HG02840 (cell line): ENCODE data around the gene LINGO4.

ENCODE experiments used
- ATAC-seq: cut with Tn5 transposase; IDR thresholded peaks from one replicate; pipeline ENCODE4 v1.9.1; 2021; ENCODE audit warnings: mild to moderate bottlenecking, moderate library complexity, moderate number of reproducible peaks; ENCODE audit not compliant: unreplicated experiment, low FRiP score

The LINGO4 gene, protein sequence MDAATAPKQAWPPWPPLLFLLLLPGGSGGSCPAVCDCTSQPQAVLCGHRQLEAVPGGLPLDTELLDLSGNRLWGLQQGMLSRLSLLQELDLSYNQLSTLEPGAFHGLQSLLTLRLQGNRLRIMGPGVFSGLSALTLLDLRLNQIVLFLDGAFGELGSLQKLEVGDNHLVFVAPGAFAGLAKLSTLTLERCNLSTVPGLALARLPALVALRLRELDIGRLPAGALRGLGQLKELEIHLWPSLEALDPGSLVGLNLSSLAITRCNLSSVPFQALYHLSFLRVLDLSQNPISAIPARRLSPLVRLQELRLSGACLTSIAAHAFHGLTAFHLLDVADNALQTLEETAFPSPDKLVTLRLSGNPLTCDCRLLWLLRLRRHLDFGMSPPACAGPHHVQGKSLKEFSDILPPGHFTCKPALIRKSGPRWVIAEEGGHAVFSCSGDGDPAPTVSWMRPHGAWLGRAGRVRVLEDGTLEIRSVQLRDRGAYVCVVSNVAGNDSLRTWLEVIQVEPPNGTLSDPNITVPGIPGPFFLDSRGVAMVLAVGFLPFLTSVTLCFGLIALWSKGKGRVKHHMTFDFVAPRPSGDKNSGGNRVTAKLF

DNA sequence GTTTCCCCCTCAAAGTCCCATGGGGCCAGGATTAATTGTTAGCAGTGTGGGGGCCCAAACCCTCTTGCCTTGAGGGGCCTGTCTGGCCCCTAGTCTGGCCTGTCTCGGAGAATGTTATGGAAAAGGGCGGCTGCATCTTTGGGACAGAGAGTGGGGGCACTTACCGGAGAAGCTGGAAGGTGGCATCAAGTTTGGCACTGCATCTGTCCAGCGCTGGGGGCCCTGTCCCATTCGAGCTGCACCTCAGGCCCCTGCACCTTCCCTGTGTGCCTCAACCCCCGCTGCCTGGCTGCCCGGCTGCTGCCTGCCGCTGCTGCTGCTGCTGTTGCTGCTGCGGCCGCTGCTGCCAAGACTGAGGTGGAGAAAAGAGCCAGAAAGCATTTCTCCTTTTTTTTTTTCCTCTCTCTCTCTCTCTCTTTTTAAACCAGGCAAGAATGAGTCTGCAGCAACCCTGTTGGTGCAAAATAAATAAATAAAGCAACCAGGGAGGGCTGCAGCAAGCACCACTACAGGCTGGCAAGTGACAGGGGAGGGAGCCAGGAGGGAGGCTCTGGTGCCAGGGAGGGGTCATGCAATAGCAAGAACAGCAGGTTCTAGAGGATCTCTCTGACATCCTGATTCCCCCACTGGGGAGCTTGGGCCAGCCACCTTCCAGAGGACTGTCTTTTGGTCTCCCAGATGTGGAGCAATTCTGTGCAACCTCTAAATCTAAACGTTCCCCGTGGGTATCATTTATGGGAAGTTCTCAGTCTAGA is at the start of gene LINGO4:
Gene LINGO4, minus strand, starts transcription at position 354 of the 755 bp plus-strand sequence. CDS start 2,715 bp downstream, outside the sequence.
- ATAC-seq: no peak

DNA sequence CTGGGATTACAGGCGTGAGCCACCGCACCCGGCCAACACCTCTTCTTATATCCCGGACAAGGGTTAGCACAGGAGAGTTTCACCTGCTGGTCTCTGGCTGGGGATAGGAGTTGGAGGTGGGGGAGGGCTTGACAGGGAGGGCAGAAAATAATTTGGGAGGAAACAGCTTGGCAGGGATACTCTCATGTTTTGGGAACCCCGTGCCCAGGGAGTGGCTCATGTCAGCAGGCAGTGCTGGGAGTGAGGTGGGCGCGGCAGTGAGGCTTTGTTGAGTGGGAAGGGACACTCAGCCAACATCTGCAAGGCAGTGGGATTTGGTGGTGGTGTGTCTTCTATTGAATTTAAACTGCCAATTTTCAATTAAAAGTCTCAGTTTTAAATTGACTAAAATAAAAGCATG is 49.4 kb upstream of the LINGO4 start:
- no peak for ATAC-seq

DNA sequence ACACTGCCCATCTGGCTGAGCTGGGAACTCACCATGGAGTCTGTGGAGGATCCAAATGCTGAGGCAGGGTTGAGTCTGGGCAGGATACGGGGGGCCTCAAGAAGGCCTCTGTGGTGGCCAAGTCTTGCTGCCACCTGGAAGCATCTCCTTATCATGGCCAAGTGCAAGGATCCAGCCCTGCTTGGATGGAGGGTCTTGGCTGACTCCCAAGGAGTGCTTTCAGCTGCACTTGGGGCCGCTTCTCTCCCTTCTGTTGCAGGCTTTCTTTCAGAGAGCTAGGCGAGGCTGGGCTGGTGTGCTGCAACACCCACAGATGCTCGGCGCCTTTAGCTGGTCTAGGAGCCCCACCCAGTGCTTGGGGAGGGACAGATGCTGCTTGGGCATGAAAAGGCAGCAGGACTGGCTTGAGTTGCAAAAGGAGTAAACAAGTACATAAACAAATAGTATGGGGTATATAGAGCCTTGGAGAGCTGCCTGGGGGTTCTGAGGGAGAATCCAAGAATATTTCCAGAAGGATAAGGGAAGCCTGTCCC is 48.3 kb upstream of the LINGO4 start, which contains the start of gene THEM5:
Gene THEM5, minus strand, starts transcription at position 302 of the 533 bp plus-strand sequence. Its CDS starts 147 bp downstream, at position 155.
- ATAC-seq: no peak

DNA sequence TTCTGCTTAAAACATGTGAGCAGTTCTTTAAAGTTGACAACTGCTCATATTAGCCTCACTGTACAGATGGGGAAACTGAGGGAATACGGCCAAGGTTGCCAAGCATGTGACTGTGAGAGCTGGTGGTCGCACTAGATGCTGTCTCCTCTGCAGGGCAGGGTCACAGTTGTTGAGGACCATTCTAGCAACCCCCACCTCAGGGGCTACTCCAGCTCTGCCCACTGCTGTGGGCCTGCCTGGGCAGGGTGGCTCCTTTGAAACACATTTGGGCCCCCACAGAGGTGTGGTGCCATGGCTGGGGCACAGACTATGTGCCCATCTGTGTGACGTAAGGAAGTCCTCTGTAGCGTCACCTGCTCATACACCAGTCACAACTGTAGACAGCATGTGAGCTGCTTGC is 47.5 kb upstream of the LINGO4 start:
- ATAC-seq: no peak

DNA sequence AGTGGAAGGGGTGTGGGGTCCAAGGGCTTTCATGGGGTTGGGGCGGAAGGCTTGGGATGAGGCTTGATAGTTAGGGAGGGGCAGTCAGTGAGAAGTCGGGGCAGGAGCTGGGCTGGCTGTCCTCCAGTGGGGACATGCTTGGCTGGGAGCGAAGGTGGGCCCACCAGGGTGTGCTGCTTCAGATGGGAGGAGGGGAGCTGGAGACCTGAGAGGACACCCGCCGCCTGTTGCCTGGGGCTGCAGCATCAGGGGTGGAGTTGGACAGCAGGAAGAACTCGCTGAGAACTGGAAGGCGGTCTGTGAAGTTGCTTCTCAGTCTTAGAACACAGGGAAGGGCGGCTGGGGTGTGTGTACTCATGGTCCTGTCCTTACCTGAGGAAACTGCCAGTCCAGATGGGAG is 46.7 kb upstream of the LINGO4 start:
- no peak for ATAC-seq

DNA sequence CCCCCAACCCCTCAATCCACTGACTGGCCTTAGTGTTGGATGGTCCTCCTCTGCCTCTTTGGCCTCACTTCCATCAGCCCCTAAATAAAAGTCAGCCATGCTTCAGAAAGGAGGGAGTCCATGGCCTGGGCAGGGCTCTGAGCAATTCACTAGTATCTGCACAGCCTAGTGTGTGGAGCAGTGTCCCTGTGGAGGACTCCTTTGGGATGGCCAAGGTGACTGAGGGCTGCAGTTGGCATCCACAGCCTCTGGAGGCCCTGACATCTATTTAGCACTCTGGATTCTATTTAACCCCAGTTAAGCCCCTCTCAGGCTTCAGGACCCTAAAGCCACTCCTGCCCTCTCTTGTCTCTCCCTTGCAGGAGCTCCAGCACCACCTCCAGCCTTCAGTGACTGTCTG is 44.7 kb upstream of the LINGO4 start:
- ATAC-seq: no peak

DNA sequence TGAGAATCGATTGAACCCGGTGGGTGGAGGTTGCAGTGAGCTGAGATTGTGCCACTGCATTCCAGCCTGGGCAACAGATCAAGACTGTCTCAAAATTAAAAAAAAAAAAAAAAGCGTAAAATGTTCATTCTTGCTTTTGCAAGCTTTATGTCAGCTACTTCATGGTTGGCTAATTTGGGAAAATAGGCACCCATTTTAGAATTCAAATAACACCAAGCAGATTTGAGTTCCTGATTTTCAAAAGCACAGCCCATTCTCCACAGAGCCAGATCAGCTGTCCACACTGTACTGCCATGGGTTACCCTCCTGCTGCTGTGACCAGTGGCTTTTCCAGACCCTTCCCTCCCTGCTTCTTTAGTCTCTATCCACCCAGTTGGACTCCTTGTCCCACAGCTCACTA is 43.9 kb upstream of the LINGO4 start:
- no peak for ATAC-seq

DNA sequence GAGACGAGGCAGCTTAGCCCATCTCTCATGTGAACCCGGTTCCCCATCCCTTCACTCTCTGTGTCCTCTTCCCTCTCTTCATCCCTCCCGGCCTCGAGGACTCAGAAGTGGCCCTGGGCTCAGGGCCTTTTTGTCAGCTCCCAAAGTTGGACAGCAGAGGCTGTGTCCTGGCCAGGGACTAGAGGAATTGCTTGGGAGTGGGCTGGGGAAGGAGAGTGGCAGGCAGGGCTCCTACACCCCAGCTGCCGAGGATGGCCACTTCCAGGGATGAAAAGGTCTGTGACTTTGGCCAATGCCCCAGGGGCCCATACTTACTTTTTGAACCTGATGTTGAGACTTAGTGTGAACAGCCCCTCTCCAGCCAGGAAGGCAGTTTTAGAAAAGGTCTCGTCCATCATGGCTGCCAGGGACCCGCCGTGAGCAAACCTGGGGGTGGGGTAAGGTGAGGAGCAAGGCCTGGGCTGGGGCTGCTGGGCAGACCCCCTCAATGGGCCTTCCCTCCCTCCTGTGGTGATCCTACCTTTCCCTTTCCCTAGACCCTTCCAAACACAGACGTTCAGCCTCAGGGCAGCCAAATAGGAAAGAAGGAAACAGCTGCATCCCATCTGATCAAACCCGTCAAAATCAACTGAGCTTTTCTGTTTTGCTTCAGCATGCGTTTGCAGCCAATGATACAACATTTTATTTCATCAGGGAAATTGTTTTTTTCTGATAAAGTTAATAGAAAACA is 42.8 kb upstream of the LINGO4 start:
- ATAC-seq: no peak

DNA sequence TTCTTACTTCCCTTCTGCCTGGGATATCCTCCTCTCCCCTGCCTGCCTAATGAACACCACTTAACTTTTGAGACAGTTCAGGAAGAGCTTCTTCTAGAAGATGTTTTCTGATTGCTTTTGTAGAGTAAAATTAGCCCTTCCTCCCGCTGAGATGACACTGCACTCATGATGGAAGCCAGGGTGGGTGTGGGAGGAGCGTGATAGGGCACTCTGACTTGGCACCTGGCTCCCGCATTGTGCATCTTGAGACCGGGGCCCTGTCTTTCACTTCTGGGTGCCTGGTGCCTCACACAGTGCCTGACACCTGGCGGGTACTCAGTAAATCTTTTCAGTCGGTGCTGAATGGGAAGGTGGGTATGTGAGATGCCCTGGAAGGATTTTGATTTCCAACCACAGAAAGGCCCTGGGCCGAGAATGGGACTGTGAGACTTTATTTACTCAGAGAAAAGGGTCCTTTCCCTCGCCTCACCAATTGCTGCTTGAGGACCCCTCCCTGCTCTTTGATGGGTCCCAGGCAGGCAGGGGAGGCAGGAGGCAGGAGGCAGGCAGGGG is 41.5 kb upstream of the LINGO4 start:
- no peak for ATAC-seq

DNA sequence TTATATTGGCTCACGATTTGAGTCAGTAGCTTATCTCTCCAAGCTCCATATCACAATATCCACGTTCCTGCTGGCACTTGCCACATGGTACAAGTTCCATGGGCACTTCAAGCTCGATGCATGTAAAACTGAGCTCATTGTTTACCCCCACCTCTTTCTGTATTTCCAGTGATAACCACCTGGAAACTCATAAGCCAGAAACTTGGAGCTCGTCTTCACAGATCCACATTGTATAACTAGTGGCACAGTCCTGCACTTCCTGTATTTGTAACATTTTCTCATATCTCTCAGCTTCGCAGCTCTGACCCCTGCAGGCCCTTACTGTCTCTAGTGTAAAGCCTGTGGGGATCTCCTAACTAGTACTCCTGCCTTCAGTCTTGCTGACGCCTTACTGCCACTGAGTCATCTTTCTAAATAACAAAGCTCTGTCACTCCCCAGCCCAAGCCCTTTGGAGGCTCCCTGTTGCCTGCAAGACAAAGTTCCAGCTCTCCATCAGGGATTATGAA is 40.9 kb upstream of the LINGO4 start:
- no peak for ATAC-seq

DNA sequence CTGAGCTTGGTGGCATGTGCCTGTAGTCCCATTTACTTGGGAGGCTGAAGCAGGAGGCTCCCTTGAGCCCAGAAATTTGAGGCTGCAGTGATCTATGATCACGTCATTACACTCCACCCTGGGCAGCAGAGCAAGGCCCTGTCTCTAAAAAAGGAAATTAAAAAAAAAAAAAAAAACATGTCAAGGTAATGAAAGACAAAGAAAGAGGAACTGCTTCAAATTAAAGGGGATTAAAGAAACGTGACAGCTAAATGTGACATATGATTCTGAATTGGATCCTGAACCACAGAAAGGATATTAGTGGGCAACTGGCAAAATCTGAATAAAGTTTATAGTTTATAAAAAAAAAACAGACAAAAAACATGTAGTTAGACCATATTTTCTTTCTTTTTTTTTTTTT is 38.2 kb upstream of the LINGO4 start:
- ATAC-seq: no peak

DNA sequence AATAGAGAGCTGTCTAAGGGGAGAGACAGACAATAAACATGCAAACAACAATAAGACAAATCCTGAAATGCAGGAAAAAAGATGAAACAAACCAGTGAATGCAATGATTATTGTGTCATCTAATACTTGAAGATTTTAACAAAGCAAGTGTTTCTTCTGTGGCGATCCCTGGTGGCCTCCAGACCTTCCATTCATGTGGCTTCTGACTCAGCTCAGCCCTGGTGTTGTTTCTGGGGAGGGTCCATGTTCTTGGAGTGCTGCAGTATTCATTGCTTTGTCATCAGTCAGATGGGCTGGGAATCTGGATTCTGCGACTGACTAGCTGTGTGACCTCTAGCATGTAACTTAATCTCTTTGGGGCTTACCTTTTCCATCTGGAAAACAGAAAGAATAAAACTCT is 35.9 kb upstream of the LINGO4 start:
- no peak for ATAC-seq

DNA sequence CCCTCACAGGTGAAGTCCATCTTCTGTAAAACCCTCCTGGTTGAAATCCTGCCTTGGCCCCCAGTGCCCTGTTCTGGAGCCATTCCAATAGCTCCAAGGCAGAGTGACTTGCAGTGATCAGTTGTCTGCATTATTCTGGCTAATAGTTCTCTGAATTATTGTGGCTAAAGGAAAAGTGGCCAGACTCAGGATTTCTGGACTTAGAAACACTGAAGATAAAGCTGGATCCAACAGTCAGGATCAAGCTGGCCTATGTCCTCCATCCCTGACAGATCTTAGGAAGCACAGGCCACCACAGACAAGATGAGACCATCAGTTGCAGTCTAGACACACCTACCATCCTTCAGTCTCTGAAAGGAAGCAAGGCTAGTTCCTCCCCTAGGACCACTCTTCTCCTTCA is 35.2 kb upstream of the LINGO4 start:
- ATAC-seq: no peak

DNA sequence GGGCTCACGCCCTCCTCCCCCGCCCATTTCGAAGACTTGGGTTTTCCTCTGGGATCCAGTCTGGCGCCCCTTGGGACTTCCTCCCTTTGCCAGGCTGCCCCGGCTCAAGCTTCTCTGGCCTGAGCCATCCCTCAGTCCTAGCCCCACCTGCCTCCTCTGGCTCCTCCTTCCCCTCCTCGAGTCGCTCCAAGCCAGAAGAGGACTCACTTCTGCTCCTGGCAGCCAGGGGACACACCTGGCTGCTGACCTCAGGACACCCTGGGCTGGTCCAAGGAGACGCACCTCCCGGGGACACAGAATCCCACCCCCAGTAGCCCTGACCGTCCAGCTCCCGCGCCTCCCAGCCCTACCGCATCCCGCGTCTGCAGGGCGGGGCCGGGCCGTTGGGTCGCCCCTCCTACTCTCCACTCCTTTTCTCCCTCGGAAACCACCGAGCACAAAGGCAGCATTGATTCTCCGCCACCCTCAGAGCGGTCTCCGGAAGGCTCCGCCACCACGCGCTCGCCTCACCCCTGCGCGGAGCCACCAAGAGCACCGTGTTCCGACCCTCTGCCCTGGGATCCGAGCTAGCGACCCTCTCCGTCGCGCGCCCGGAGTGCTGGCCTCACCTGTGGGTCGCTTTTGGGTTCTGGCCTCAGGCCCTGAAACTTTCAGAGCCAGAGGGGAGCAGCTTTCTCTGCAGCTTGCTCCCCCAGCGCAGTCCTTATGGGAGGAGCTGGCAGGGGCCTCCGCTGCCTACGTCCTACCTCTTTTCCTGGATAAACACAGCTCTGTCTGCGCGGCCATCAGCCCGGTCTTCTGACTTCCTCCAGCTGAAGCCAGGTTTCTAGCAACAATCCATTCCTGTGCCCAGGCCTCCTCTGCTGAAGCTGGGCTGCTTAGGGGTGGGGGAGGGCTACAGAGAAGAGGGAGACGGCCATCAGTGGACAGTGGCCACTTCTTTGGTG is 34.5 kb upstream of the LINGO4 start, which contains the start of gene C2CD4D:
Gene C2CD4D, minus strand, starts transcription at position 364 of the 947 bp plus-strand sequence. CDS start 831 bp downstream, outside the sequence.
- ATAC-seq: no peak

DNA sequence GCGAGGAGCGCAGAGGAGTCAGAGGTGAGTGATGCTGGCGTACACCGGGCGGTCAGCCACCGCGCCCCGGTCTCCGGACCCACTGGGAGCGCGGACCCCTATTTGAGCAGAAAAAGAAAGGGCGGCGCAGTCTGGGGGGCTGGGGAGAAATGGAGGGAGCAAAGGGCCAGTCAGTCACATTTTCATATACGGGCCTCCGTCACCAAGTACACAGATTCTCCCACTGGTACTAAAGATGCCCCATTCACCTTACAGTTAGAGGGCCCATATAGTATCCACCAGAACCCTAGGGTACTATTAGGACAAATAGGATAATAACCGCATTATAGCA is 33.8 kb upstream of the LINGO4 start:
- no peak for ATAC-seq

DNA sequence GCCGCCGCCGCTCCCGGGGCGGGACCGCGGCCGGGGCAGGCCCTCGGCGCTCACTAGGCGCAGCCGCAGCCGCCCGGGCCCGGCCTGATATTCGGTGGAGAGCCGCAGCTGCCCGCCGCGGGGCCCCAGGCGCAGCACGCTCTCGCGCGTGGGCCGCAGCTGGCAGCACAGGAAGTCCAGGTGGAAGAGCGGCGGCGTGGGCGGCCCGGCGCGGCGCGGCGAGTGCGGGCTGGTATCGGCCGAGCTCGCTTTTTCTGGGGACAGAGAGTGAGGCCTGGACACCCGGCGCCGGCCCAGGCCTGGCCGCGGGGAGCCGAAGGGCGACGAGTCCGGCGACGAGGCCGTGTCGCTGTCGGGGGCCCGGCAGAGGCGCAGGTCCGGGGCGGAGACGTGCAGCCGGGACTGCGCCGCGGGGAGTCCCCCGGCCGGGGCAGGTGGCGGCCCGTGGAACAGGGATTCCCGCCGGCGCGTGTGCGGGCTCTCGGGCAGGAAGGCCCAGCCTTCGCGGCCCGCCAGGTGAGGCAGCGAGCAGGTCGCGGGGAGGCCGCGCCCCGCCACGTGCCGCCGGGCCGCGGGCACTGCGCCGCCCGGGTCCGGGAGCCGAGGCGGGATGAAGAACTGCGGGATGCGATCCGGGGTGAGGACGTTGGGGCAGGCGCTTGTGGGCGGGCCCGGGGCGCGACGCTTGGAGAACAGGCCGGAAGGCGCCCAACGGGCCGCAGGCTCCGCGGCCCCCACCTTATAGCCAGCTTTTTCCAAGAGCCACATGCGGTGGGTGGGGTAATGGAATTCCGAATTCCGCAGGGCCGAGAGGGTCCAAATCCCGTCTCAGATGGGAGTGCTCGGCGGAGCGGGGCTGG is 33.2 kb upstream of the LINGO4 start:
- ATAC-seq: no peak

DNA sequence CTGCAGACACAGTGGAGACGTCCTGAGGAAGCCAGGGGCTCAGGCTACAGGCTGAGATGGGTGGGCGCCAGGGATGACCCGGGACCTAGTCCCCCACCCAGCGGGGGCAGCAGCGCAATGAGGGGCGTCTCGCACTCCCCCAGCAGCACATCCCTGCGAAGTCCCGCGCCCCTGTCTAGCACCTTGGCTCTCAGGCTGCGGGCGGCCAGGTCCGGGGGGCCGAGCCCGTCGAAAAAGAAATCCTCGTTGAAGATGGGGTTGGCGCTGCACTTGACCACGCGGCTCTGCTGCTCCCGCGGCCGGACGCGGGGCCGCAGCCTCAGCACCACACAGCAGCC is 32.6 kb upstream of the LINGO4 start:
- ATAC-seq: no peak

DNA sequence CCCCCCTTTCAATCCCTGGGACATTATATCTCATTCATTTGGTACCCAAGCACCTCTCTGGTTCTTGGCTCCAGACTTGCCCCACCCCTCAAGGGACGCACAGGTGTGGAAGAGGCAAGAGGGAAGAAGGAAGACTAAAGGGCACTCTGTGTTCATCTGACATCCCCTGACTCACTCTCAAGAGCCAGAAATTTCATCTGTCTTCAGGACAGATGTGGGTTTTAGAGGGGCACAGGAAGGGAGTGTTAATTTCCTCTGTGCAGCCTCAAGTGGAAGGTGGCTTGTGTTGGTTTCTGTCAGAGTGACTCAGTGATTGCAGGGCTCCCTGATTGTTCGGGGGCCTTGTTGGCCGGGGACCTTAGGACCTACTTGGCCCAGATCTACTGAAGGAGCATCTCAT is 32.0 kb upstream of the LINGO4 start:
- ATAC-seq: no peak
